GM18511 (cell line): Measurements from ENCODE around the gene CADM2.

Source experiments
- ATAC-seq: cut with Tn5 transposase; IDR thresholded peaks from one replicate; pipeline ENCODE4 v1.9.1; 2021; ENCODE audit warnings: mild to moderate bottlenecking, moderate library complexity; ENCODE audit not compliant: unreplicated experiment

Gene CADM2

DNA sequence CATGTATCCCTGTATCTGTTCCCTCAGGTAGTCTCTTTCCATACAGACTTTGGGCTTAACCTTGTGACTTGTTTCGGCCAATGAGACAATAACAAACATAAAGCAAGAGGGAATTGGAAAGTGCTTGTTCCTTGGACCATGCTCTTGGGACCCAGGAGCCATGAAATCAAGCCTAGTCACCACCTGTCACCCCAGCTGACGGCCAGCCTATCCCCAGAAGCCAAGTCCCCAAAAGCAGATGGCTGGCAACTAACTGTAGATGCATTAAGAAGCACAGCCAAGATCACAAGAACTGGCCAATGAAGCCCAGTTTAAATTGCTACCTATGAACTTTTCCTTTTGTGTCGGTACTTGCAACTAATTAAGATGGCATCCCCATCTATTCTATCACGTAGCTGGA, 822.0 kb downstream of the CADM2 start:
- no peak for ATAC-seq

DNA sequence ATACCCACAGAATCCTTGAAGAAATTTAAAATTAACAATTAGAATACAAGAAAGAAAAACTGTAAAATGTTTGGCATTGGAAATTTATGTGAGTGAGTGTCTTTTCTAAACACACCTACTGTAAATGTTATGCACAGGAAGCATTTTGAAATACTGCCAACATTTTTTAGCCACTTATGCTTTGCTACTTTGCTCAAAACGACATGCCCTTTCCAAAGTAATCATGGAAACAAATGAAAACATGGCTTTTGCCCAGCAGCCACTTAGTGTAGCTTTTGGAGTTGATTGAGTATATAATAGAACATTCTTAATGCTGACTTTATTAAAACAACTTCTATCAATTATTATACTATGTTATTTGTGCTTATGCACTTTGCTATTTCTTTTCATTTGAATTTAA, 823.0 kb downstream of the CADM2 start:
- ATAC-seq, result no peak

DNA sequence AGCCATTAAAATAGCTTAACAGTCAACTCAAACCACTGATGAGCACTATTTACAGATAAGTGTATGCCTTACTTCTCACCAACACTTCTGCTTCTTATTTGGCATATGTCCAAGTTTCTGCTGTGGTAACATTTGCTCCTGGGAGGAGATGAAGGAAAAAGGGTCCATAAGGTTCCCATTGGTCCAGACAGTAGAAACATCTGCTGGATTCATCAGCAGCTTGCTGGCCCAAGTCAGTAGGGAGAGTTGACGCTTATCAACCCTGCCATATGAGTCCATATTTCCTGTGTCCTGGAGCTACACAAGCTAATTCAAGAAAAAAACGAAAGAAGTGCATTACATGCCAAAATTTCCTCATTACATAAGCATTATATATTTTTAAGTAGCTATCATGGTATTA, 824.5 kb downstream of the CADM2 start:
- no peak for ATAC-seq

DNA sequence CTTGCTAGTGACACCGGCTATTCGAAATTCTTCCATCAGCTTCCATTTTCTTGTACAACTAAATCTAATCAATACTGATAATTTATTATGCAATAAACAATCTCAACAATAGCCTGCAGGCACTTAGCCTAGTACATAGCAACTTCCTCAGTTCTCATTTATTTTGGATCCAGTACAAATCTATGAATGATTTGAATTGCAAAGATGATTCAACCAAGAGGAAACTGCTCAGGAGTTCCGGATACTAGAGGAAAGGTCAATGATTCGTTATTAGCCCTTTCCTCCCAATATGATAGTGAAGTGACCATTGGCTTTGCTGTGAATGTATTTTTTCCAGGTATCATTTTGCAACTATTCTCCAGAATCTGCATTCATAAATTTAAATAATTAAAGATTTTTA, 827.0 kb downstream of the CADM2 start:
- no peak for ATAC-seq

DNA sequence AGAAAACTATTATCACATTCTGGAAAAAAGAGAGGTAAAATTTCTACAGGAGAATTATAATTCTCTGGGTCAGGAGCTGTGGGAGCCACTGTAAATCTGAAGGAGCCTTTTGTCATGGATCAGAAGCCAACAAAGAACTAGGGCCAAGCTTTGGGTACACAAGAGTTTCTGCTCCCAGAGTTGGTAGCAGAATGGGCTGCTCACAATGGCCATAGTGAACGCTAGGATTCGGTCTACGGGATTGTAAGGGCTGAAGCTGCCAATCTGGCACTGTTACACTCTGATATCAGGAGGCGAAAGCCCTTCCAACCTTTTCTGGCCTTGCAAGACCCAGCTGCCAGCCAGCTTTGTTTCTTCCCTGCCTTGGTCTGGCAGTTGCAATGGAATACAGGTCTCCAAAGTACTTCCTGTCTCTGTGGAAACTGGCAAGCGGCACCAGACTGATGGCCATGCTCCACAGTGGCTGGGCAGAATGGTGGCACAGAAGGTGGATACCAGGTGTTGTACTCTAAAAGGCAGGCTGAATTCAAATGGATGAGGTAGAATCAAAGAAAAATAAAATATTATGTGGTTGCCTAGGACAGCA, 831.7 kb downstream of the CADM2 start:
- ATAC-seq, result no peak

DNA sequence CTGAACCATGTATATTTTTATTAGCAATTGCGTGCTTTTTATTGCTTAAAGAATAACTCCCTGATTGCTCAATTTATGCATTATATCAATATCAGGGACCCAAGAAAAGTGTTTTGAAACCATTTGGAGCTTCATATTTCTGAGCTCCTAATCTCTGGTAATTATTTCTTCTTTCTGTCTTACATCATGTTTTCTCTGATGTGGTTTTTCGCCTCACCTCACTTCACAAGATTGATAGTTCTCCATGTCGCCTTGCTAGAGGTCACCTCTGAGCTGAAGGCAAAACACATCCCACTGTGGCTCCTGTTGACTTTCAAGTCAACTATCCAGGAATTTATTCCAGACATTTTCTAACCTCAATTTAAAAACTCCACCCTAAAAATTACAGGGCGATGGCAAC, 837.4 kb downstream of the CADM2 start:
- no peak for ATAC-seq

DNA sequence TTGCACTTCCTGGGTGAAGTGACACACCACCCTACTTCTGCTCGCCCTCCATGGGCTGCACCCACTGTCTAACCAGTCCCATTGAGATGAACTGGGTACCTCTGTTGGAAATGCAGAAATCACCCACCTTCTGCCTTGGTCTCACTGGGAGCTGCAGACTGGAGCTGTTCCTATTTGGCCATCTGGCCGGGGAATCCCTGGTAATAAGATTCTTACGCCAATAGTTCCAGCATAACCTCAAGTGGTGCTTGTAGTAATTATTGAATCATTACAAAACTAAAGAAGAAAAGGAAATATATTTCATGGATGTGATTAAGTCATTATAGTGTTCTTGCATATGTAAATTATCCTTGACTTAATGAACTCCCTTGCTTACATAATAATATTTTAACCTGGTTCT, 841.9 kb downstream of the CADM2 start:
- ATAC-seq, result no peak

DNA sequence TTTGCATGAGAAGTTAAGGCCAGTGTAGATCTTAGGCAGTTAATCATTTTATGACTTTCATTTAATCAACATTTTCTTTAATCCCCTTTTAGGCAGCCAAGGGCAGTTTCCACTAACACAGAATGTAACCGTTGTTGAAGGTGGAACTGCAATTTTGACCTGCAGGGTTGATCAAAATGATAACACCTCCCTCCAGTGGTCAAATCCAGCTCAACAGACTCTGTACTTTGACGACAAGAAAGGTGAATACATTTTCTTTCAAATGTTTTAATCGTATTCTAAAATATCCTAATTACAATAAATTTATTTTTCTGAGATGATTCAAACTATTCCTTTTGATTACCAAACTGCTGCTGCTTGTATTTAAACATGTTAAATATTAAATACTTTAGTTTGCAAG, 843.2 kb downstream of the CADM2 start:
- ATAC-seq, result no peak

DNA sequence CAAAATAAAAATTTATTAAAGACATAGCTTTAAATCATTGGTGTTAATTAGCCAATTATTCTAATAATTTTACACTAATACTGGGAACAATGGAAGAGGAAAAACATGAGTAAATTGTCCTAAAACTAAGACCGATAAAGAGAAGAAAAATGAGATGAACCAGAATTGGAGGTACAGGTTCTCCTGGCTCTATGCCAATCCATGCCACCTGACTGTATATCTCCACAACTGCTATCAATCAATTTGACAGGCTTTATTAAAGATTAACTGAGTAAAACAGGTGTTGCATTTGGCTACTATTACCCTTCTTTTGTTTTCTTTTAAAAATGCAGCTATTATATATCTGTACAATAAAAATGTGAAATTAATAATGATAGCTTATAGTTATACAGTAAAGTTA, 850.0 kb downstream of the CADM2 start:
- no peak for ATAC-seq

DNA sequence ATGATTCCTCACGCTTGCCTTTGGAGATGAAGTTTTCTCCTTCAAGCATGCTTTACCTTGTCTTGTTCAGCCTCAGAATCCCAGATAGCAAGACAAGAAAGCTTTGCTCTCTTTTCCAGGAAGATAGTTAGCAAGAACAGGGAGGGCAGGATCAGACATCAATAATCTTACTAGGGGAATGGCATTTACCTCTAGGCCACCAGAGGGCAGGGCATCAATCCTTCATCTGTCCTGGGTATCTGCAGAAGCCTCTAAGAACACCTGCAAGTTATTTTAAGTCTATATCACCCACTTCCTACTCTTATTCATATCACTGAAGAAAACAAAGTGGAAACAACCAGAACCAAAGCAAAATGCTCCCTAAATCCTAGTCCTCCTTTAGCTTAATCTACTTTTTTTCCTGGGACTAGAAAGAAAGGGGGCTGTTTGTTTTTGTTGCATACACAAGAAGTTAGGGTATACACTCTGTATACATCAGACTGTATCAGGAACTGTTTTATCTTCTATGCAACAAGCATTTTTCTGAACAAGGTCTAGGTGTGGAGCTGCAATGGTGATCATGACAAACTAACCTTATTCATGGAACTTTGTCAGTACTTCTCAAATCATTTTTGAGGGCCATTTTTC, 862.5 kb downstream of the CADM2 start:
- peak; percentile 91 for ATAC-seq

DNA sequence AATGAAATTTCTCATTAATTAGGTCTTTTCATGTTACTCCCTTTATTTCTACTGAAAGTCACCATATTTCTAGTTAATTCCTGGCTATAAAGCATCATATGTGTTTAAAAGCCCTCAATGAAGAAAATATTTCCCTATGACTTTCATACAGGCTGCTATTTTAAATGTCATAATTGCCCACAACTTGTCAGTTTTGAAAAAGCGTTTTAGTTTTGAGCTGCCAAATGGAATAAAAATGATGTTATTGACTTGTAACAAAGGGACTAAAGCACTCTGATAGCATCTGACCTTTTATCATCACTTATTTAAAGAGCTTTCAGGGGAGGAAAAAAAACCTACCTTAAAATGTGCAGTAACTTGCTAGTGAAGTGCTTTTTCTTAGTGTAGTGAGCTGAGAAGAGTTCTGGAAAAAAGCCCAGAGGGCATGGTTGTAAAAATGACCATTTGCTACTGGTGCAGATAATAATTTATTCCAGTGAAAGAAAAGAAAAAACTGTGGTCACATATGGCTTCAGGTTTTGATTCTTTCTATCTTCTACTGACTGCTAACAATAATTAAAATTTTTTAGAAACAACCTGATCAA, 877.2 kb downstream of the CADM2 start:
- no peak for ATAC-seq

DNA sequence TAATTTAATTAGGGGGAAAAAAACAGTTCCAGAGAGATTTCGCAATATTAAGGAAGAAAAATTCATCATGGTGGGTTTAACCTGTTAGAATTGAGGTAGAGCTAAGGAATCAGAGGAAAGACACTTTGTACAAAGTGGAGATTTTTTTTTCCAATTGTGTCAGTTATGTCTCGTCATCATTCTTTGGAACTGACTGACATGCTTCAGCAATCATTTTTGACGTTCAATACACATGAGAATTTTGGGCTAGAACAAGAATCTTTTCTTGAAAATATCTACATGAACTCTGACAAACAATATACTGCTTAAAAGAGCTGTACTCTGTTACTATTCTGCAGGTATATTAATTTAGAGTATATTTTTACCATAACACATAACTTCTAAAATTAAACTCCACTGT, 878.6 kb downstream of the CADM2 start:
- ATAC-seq, result no peak

DNA sequence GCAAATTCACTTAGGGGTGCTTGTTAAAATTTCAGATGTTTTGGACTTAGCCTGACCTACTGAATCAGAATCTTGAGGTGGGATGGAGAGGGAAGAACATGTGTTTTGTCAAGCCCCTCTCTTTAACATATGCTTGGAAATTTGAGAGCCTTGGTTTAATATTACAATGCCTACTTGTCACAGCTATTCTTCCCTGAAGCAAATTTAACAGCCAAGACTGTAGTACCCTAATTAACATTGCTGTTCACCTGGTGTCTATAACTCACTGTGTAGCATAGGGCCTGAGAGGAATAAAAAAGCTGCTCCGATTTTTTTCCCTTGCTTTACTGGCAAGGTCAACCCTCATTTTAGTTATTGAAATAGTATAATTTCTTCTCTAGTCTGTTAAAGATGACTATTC, 880.1 kb downstream of the CADM2 start:
- no peak for ATAC-seq

DNA sequence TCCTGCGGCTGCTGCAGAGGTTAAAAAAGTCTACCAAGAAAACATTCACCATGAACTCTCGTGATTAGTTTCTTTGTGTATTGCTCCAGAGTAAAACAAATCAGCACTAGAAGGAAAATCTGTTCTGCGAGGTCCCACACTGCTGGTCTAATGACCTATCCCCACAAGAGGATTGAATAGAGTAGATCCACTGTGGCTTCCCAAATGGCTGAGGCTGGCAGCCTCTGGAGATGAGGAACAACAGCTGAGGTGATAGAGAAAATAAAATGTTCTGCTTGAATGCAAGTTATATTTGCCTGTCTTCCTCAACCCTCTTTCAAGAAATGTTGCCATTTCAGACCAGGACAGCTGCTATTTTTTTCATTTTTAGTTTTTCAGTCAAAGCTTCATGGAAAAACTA, 883.3 kb downstream of the CADM2 start:
- ATAC-seq, result no peak

DNA sequence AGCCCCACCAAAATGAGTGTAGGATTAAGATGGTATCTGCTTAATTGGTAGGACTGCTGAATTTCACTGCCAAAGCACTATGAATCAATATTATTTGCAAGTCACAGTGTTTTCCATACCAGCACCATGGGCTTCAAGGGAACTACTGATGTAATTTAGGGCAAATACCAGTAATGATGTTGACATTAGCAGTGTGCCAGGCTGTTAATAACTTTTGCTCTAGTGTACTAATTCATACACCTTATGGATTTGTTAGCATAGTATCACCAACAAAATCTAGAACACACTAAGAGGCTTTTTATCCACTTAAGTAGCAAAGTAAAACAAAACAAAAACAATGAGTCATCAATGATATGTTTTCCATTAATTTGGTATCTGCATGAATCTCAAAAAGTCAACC, 888.2 kb downstream of the CADM2 start:
- ATAC-seq, result no peak

DNA sequence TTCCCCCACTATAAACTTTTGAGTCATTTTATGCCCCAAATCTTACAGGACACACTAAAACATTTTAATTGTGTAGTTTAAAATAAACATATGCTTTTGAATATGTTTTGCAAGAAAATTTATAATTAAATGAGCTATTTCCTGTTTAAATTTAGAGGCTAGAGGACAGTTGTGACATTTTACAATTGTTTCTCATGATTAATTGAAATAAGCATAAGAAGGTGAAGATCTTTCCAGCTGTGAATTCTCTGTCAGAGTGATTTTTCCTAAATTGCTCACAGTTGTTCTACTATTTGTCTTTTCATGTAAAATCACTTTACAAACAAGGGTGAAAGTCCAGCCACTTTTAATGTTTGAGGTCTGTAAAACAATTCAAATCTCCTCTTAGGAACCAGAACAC, 892.3 kb downstream of the CADM2 start:
- ATAC-seq, result no peak

DNA sequence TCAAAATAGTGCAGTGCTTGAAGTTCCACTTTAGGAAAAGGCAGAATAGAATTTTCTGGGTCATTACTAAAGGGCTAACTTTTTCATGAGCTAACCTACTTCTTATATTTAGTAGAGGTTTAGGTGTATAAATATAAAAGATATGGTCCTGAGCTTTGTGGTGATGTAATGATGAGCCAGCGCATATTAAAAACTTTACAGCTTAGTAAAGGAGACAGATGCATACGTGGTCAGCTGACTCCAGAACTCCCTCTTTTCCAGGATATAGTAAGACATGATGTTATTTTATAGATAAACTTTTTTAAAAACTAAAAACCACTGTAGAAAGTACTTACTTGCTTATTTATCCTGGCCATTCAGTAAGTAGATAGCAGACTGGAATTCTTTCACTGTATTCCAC, 895.0 kb downstream of the CADM2 start:
- ATAC-seq, result no peak

DNA sequence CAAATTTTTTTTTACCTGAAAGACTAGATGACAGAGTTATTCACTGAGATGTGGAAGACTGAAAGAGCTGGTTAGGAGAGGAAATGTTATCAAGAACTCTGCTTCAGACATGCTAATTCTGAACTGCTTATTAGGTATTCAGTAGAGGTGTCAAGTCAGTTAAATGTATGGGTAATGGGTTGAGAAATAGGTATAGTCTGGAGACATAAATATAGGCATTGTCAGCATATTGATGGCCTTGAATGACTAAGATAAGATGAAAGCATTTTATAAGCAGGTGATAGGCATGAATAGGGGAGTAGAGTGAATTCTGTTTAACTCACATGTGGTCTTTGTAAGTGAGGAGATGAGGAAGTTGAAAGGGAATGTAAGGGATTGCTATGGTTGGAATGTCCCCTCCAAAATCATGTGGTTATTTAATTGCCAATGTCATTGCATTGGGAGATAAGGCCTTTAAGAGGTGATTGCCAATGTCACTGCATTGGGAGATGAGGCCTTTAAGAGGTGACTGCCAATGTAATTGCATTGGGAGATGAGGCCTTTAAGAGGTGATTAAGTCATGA, 904.2 kb downstream of the CADM2 start:
- no peak for ATAC-seq

DNA sequence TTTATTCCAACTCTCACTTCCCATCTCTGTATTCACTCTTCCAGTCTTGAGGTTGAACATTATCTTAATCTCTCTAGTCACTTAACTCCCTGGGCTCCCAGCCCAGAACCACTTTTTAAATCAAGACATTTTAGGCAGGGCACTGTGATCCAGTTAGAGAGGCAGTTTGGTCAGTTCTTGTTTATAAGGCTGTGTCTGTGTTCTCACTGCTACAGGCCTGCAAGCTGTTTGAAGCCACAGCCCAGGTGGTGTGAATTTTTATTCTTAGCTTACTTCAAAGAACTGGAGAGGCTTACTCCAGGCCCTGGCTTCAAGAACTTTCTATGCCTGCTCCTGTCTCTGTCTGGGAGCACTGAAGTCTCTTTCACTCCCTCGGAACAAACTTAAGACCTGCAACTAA, 906.1 kb downstream of the CADM2 start:
- no peak for ATAC-seq

DNA sequence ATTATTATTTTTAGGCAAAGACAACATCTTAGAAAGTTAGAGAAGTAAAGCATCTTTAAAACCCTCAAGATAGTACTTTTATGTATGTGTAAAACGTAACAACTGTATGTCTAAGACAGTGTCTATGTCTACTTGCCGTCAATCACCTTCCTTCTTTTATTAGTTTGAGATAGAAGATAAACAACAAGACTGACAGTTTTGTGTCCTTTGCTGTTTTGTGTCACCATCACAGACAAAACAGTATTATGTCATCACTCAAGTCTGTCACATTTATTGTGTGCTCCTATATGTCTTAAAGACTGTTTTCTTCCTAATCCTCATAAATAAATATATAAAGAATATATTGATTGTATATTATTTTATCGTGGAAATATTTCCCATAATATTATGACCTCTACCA, 908.3 kb downstream of the CADM2 start:
- ATAC-seq, result no peak

DNA sequence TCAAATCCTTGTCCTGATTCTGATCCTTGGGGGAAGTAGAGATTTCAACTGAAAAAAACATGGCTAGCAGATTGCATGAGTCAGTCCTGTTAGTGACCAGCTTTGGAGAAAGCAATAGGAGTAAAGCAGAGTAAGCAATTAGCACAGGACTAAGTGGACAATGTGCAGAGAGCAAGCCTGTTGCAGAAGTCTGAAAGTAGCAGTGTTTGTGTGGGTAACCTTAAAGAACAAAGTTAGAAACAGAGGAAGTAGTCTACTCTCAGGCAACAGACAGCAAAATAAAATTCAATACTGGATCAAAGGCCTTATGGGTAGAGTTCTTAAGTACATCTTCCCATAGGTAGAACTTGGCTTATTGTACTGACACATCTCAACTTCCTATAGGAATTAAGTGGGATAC, 916.8 kb downstream of the CADM2 start:
- ATAC-seq, result no peak

DNA sequence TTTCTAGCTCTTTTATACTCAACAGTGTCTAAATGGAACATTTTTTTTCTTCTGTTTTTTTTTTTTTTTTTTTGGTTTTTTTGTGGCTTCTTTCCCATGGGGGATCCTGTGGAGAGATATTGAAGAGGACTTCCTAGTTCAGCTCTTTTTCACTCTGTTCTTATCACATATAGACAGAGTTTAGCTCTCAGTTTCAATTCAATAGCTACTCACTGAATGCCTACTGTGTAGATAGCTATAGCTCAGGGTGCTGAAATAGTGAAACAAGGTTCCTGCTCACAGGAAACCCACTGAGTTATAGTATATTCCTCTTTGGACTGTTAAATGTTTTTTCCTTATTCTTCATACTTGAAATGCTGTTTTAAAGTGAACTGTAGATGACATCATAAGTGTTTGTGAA, 918.8 kb downstream of the CADM2 start:
- ATAC-seq, result no peak
